ENCODE measurements around the gene FTCD. TPM values are rescaled to one million over a fixed set of nuclear protein-coding genes. Genes with fewer than 3 reads are reported as not detected.

The FTCD gene
- total RNA-seq, 1 experiment from 2014 or later: 6.7 TPM

- no peak for DNase-seq
- Mint-ChIP-seq H3K27ac (no peak overlapping the region), H3K27me3 (ENCODE audit: low read depth) (peaks cover 23% of the 10 kb centered on the region), H3K4me1 (peaks cover 19 to 27% of the 10 kb centered on the region in 2 experiments), H3K9me3 (peaks cover 5 to 6% of the 10 kb centered on the region in 2 experiments; a peak in 2 of 5 replicates), H3K4me3 (no peak overlapping the region), H3K36me3 (ENCODE audit: insufficient read depth in 1 of 3, low read depth in 3 of 3) (peaks cover 7 to 10% (median 8%) of the 10 kb centered on the region in 3 experiments; a peak in 5 of 7 replicates)
- Histone ChIP-seq H3T11ph (ENCODE audit: low read length) (no peak overlapping the region), H3K56ac (ENCODE audit: insufficient read length, low read depth, low read length) (no peak overlapping the region), H2AFZ (ENCODE audit: low read length) (no peak overlapping the region), H3K79me1 (ENCODE audit: insufficient read depth, low read depth, low read length, poor library complexity, severe bottlenecking) (no peaks in the 10 kb centered on the region), H4K8ac (replicated peaks; ENCODE audit: insufficient read length, low read depth, low read length) (no peak overlapping the region), H4K5ac (ENCODE audit: insufficient read length, low read depth, low read length) (no peak overlapping the region), H2AK5ac (ENCODE audit: insufficient read length, low read length) (no peak overlapping the region), H3K27ac (ENCODE audit: insufficient read length, low read depth, low read length) (no peak overlapping the region), H4K20me1 (ENCODE audit: control insufficient read depth, insufficient read depth, insufficient read length) (no peaks in the 10 kb centered on the region), H2BK20ac (ENCODE audit: low read depth, low read length, poor library complexity, severe bottlenecking) (no peak overlapping the region), H3K4me2 (ENCODE audit: insufficient read depth, insufficient read length, low read length) (no peak overlapping the region), H3K9ac (ENCODE audit: extremely low read depth, insufficient read length, low read length) (no peak overlapping the region), H3K4me1 (ENCODE audit: insufficient read depth, low read length) (no peaks in the 10 kb centered on the region), H4K91ac (ENCODE audit: insufficient read length, low read depth, low read length) (no peak overlapping the region), H3K18ac (ENCODE audit: insufficient read length, low read depth, low read length) (no peak overlapping the region), H2BK15ac (ENCODE audit: low read depth, low read length) (no peak overlapping the region), H3K27me3 (ENCODE audit: insufficient read depth, low read length) (no peaks in the 10 kb centered on the region), H3K4ac (ENCODE audit: low read depth, low read length) (no peak overlapping the region), H2BK120ac (ENCODE audit: low read depth, low read length, poor library complexity, severe bottlenecking) (no peak overlapping the region), H3K79me2 (ENCODE audit: insufficient read depth, low read length) (no peaks in the 10 kb centered on the region), H3K23ac (ENCODE audit: insufficient read length, low read depth, low read length) (no peak overlapping the region), H3K9me3 (ENCODE audit: control insufficient read depth, low read depth, low read length) (no peaks in the 10 kb centered on the region), H3K14ac (ENCODE audit: insufficient read depth, low read length) (no peak overlapping the region), H2BK12ac (ENCODE audit: insufficient read length, low read depth, low read length) (no peak overlapping the region), H2BK5ac (ENCODE audit: insufficient read length, low read length) (no peak overlapping the region), H3K23me2 (ENCODE audit: insufficient read length, low read depth, low read length, poor library complexity, severe bottlenecking) (no peaks in the 10 kb centered on the region)
- WGBS (ENCODE audit: extremely low coverage, insufficient read length, low lambda C conversion rate): no CpG with 5 or more reads among the region's 51 CpGs
- TF ChIP-seq CTCF (conservative IDR thresholded peaks at IDR 0.05): no peak
Measured at GRCh38 chr21:46145159-46145839, 10.1 kb downstream of the FTCD start.
